ENCODE measurements around the gene TBX6. TPM values are rescaled to one million over a fixed set of nuclear protein-coding genes. Genes with fewer than 3 reads are reported as not detected.

TBX6 gene
- total and polyA plus RNA-seq, 2 of the 4 experiments (the other 2 are of a cell fraction), result 0.10 TPM; not detected in 1

- peak overlapping the region; percentile 86 for H3K4ac ChIP-seq (ENCODE audit: low read depth, low read length)
- peak overlapping the region; percentile 94 for H2AFZ ChIP-seq (replicated peaks; ENCODE audit: low read length, poor library complexity)
- H3K27ac ChIP-seq (ENCODE audit: insufficient read depth, low read length), result peak overlapping the region; percentile 82
- 0 out of 2 replicates have a peak overlapping the region, but pooled peaks have one; percentile 63 for H2BK20ac ChIP-seq (ENCODE audit: low read depth, low read length)
- H4K8ac ChIP-seq (ENCODE audit: low read depth in 2 of 2, low read length in 2 of 2), result peak overlapping the region; percentile 74 to 86; a peak in 3 of 4 replicates
- intact Hi-C loops (cut with micrococcal nuclease), result no loop called here
- no TSS peak for BruUV-seq (replicated peaks)
- peak overlapping the region; percentile 61; the same call in 1 of the 2 replicates for H3K56ac ChIP-seq (ENCODE audit: extremely low read depth, insufficient read depth, low read length)
- 0% methylated on average over 16 of the region's 58 CpGs; no CpG with 5 or more reads in 1 of the 2 experiments for WGBS, 2 experiments (ENCODE audit: extremely low coverage in 2 of 2, insufficient read length in 1 of 2)
- 0 out of 2 replicates have a peak overlapping the region, but pooled peaks have one; percentile 33 for H4K5ac ChIP-seq (ENCODE audit: low read depth, low read length)
- CTCF ChIA-PET, result no interaction called here
- H3K4me2 ChIP-seq (ENCODE audit: low read depth, low read length), result peak overlapping the region; percentile 91
- H3K79me1 ChIP-seq (ENCODE audit: low read depth in 1 of 2, low read length in 2 of 2), result peaks cover 6 to 42% of the 10 kb centered on the region in 2 experiments; a peak in 2 of 4 replicates
- peak overlapping the region; percentile 71 for H3K9ac ChIP-seq (ENCODE audit: low read depth, low read length)
- in situ Hi-C loops (cut with MboI; ENCODE audit: low sequenced_read_pairs), result no loop called here
- H3K23ac ChIP-seq (ENCODE audit: low read depth, low read length), result peak overlapping the region; percentile 41; the same call in 1 of the 2 replicates
- ATAC-seq (ENCODE audit: low read depth) (peak; percentile 84), DNase-seq (peak; percentile 88)
- H2BK120ac ChIP-seq (ENCODE audit: low read depth, low read length), result peak overlapping the region; percentile 76
- peak overlapping the region; percentile 81 for H2AK5ac ChIP-seq (ENCODE audit: low read depth, low read length)
- H3K4me3 ChIP-seq (ENCODE audit: insufficient read depth, low read depth, low read length), result peak overlapping the region; percentile 61
- peak overlapping the region; percentile 88 for H3K14ac ChIP-seq (replicated peaks; ENCODE audit: low read depth, low read length)
- peak overlapping the region; percentile 83 for H2BK5ac ChIP-seq (ENCODE audit: low read depth, low read length, poor library complexity, severe bottlenecking)
- H4K91ac ChIP-seq (ENCODE audit: insufficient read depth, low read depth, low read length), result peak overlapping the region; percentile 78
- H3K27me3 ChIP-seq (ENCODE audit: control insufficient read depth, insufficient read depth, low read length), result no peaks in the 10 kb centered on the region
- dilution Hi-C loops (cut with HindIII; ENCODE audit: low sequenced_read_pairs, unreplicated experiment), result no loop called here
- H3K36me3 ChIP-seq (ENCODE audit: control insufficient read depth, insufficient read depth, low read length), result no peaks in the 10 kb centered on the region
- no peak overlapping the region for H3K18ac ChIP-seq (ENCODE audit: low read depth, low read length)
- peaks cover 7% of the 10 kb centered on the region for H3K4me1 ChIP-seq (ENCODE audit: control insufficient read depth, insufficient read depth, low read length)
- H3K9me1 ChIP-seq (ENCODE audit: insufficient read depth, low read length), result peaks cover 14% of the 10 kb centered on the region
- peak overlapping the region; percentile 97 for H2AK9ac ChIP-seq (replicated peaks; ENCODE audit: low read depth, low read length, poor library complexity)
- TF ChIP-seq RCOR1 (IDR thresholded peaks at IDR 0.05; ENCODE audit: insufficient replicate concordance, low read length), result peak; percentile 34
- TF ChIP-seq MXI1 (IDR thresholded peaks at IDR 0.05; ENCODE audit: borderline replicate concordance, low read depth, low read length), result peak; percentile 76
- TF ChIP-seq POLR2A (IDR thresholded peaks at IDR 0.05; ENCODE audit: low read depth, low read length), result no peak; the same call in 1 of the 2 replicates
- peak; percentile 79; the same call in 1 of the 2 replicates for TF ChIP-seq MAZ (IDR thresholded peaks at IDR 0.05; ENCODE audit: borderline replicate concordance, low read depth, low read length)
- no peaks in the 10 kb centered on the region for H3K9me3 ChIP-seq (ENCODE audit: control insufficient read depth, insufficient read depth, low read length)
- POLR2A ChIA-PET (ENCODE audit: unreplicated experiment), result interaction anchor here (0.8 kb wide), 1 partner anchor 12 kb away, joined by 4 read pairs; no protein-coding TSS in a partner anchor
- no peaks in the 10 kb centered on the region; the same call in 1 of the 2 replicates for H4K20me1 ChIP-seq (ENCODE audit: insufficient read depth, low read length)
- peak overlapping the region; percentile 41; the same call in 1 of the 3 replicates for H2BK15ac ChIP-seq (ENCODE audit: low read depth, low read length)
Measured at GRCh38 chr16:30052671-30053372, 38.9 kb downstream of the TBX6 start.
